Inflammatory macrophage treated with lipopolysaccharide for 1 hour (primary cell): Measurements from ENCODE around the gene SLC30A9.

ENCODE experiments used
- DNase-seq, 2 donors: peaks; one replicate each; pipeline ENCODE4 v3.0.0-alpha.2; 2020 to 2022

SLC30A9 gene

GRCh38 chr4:41990365-41991111 lies at the start of gene SLC30A9:
Gene SLC30A9, plus strand, starts transcription at chr4:41990530. Its CDS starts 122 bp downstream, at chr4:41990652.
- DNase-seq: peak; percentile 94

- DNase-seq: no peak
Observed at GRCh38 chr4:41940834-41941233, 49.5 kb upstream of the SLC30A9 start.

GRCh38 chr4:41943506-41943905 lies 46.8 kb upstream of the SLC30A9 start:
- no peak for DNase-seq

- no peak for DNase-seq
Observed at GRCh38 chr4:41944089-41944488, 46.2 kb upstream of the SLC30A9 start.

- DNase-seq: no peak
Observed at GRCh38 chr4:41949531-41949930, 40.8 kb upstream of the SLC30A9 start.

- DNase-seq: peak in 1 of 2 donors; percentile 28
Observed at GRCh38 chr4:41957634-41958033, 32.7 kb upstream of the SLC30A9 start.

- peak in 1 of 2 donors; percentile 76 for DNase-seq
Observed at GRCh38 chr4:41963105-41963504, 27.2 kb upstream of the SLC30A9 start.

- no peak for DNase-seq
Observed at GRCh38 chr4:41964401-41964800, 25.9 kb upstream of the SLC30A9 start.

- no peak for DNase-seq
Observed at GRCh38 chr4:41967392-41967791, 22.9 kb upstream of the SLC30A9 start.

GRCh38 chr4:41969671-41970070 lies 20.7 kb upstream of the SLC30A9 start:
- DNase-seq: peak; percentile 55 to 76

GRCh38 chr4:41975341-41975740 lies 15.0 kb upstream of the SLC30A9 start:
- DNase-seq: no peak

- DNase-seq: no peak
Observed at GRCh38 chr4:41976775-41977516, 13.4 kb upstream of the SLC30A9 start.

- peak in 1 of 2 donors; percentile 47 for DNase-seq
Observed at GRCh38 chr4:41977709-41978108, 12.6 kb upstream of the SLC30A9 start.

- DNase-seq: no peak
Observed at GRCh38 chr4:41981456-41981855, 8.9 kb upstream of the SLC30A9 start, which contains the start of gene DCAF4L1. Gene DCAF4L1, plus strand, starts transcription at chr4:41981756. Its CDS starts 37 bp downstream, at chr4:41981793.

GRCh38 chr4:41982716-41983115 lies 7.6 kb upstream of the SLC30A9 start:
- no peak for DNase-seq

GRCh38 chr4:41985151-41985550 lies 5.2 kb upstream of the SLC30A9 start:
- no peak for DNase-seq

GRCh38 chr4:41989994-41990364 lies 351 bp upstream of the SLC30A9 start:
- no peak for DNase-seq

- no peak for DNase-seq
Observed at GRCh38 chr4:41991916-41992767, 1.8 kb downstream of the SLC30A9 start.

- no peak for DNase-seq
Observed at GRCh38 chr4:41992967-41993857, 2.9 kb downstream of the SLC30A9 start.

- no peak for DNase-seq
Observed at GRCh38 chr4:41994461-41994985, 4.2 kb downstream of the SLC30A9 start.

GRCh38 chr4:41998019-41998418 lies 7.7 kb downstream of the SLC30A9 start:
- no peak for DNase-seq

GRCh38 chr4:41999321-41999720 lies 9.0 kb downstream of the SLC30A9 start:
- no peak for DNase-seq
